ENCODE results near the gene GSK3A. TPM values are rescaled to one million over a fixed set of nuclear protein-coding genes. Genes with fewer than 3 reads are reported as not detected.

The GSK3A gene
- total and polyA plus RNA-seq, 9 of the 15 experiments (the other 6 are each of a cell fraction or from before 2014, with no cell fraction given), result 0.62 to 90.7 (median 33.3) TPM

GRCh38 chr19:42200116-42200715 lies 42.2 kb downstream of the GSK3A start:
- FAIRE-seq (no peak), DNase-seq (ENCODE audit: extremely low read depth in 1 of 4, low spot score in 3 of 4) (no peak), ATAC-seq (no peak)
- POLR2A ChIA-PET, result interaction anchor here (0.6 to 1.7 kb wide), 9 partner anchors 9 to 240 kb away, joined by 3 to 4 read pairs (median 3); partner anchors contain the start of gene ZNF526
- Histone ChIP-seq H3K9me3 (replicated peaks; ENCODE audit: control insufficient read depth, insufficient read depth, low read depth, low read length) (no peaks in the 10 kb centered on the region), H3K79me2 (ENCODE audit: control insufficient read depth, insufficient read depth, low read length) (peaks cover 63% of the 10 kb centered on the region), H3K27me3 (ENCODE audit: control insufficient read depth in 2 of 2, insufficient read depth in 2 of 2, low read length in 2 of 2) (no peaks in the 10 kb centered on the region; a peak in 1 of 5 replicates), H3K4me2 (ENCODE audit: insufficient read depth, low read length) (peak overlapping the region; percentile 85), H3K36me3 (ENCODE audit: control insufficient read depth, insufficient read depth, low read length) (peaks cover 87% of the 10 kb centered on the region), H3K27ac (ENCODE audit: extremely low read depth, low read depth, low read length) (peak overlapping the region; percentile 70), H2AFZ (ENCODE audit: low read depth, low read length) (0 out of 2 replicates have a peak overlapping the region, but pooled peaks have one; percentile 22), H3K9ac (ENCODE audit: insufficient read depth in 1 of 2, low read depth in 2 of 2, low read length in 2 of 2) (peak overlapping the region in 1 of 2 experiments; percentile 88; a peak in 3 of 4 replicates), H4K20me1 (replicated peaks; ENCODE audit: control insufficient read depth, insufficient read depth, low read length) (peaks cover 24% of the 10 kb centered on the region; the same call in 1 of the 2 replicates), H3K4me1 (replicated peaks in 1 of 2; ENCODE audit: control insufficient read depth in 2 of 2, insufficient read depth in 2 of 2, low read length in 2 of 2) (peaks cover 37 to 53% of the 10 kb centered on the region in 2 experiments), H3K4me3 (peak overlapping the region; percentile 4; the same call in 1 of the 2 replicates), H3K9me1 (ENCODE audit: control insufficient read depth, insufficient read depth, low read length) (peaks cover 4% of the 10 kb centered on the region)
- 84% methylated on average over 4 of the region's 5 CpGs for WGBS (ENCODE audit: insufficient coverage, low coverage, missing lambda C conversion rate)
- BruUV-seq (replicated peaks), result no TSS peak
- CTCF ChIA-PET (ENCODE audit: low intra/inter-chr PET ratio), result no interaction called here
- intact Hi-C loops (cut with micrococcal nuclease) (no loop called here), in situ Hi-C loops (cut with MboI) (no loop called here)
- 0 out of 2 replicates have a peak, but pooled peaks have one; percentile 35 for TF ChIP-seq ZNF134 (CRISPR knock-in tag; conservative IDR thresholded peaks at IDR 0.05)
- no peak for TF ChIP-seq ELK1 (CRISPR knock-in tag; IDR thresholded peaks at IDR 0.05)
- TF ChIP-seq ZKSCAN1 (IDR thresholded peaks at IDR 0.05; ENCODE audit: low read depth, low read length), result peak; percentile 91
- TF ChIP-seq PKNOX1 (IDR thresholded peaks at IDR 0.05), result peak; percentile 28; the same call in 1 of the 2 replicates
- TF ChIP-seq CBFA2T3 (IDR thresholded peaks at IDR 0.05), result peak; percentile 61
- TF ChIP-seq TCF3 (CRISPR knock-in tag; IDR thresholded peaks at IDR 0.05), result 0 out of 2 replicates have a peak, but pooled peaks have one; percentile 16
- TF ChIP-seq CC2D1A (IDR thresholded peaks at IDR 0.05), result 0 out of 2 replicates have a peak, but pooled peaks have one; percentile 8
- TF ChIP-seq CBX2 (IDR thresholded peaks at IDR 0.05; ENCODE audit: insufficient read depth, low read length, poor library complexity, severe bottlenecking), result no peak
- TF ChIP-seq THRAP3 (IDR thresholded peaks at IDR 0.05; ENCODE audit: borderline replicate concordance), result 0 out of 2 replicates have a peak, but pooled peaks have one; percentile 25
- peak in 1 of 2 experiments; percentile 58; a peak in 1 of 4 replicates for TF ChIP-seq FOXK2 (conservative IDR thresholded peaks at IDR 0.05 in 1 of 2, IDR thresholded peaks at IDR 0.05 in 1 of 2; ENCODE audit: low read depth in 2 of 2)
- TF ChIP-seq, protein P1, sequence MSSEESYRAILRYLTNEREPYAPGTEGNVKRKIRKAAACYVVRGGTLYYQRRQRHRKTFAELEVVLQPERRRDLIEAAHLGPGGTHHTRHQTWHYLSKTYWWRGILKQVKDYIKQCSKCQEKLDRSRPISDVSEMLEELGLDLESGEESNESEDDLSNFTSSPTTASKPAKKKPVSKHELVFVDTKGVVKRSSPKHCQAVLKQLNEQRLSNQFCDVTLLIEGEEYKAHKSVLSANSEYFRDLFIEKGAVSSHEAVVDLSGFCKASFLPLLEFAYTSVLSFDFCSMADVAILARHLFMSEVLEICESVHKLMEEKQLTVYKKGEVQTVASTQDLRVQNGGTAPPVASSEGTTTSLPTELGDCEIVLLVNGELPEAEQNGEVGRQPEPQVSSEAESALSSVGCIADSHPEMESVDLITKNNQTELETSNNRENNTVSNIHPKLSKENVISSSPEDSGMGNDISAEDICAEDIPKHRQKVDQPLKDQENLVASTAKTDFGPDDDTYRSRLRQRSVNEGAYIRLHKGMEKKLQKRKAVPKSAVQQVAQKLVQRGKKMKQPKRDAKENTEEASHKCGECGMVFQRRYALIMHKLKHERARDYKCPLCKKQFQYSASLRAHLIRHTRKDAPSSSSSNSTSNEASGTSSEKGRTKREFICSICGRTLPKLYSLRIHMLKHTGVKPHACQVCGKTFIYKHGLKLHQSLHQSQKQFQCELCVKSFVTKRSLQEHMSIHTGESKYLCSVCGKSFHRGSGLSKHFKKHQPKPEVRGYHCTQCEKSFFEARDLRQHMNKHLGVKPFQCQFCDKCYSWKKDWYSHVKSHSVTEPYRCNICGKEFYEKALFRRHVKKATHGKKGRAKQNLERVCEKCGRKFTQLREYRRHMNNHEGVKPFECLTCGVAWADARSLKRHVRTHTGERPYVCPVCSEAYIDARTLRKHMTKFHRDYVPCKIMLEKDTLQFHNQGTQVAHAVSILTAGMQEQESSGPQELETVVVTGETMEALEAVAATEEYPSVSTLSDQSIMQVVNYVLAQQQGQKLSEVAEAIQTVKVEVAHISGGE (CRISPR knock-in tag; IDR thresholded peaks at IDR 0.05), result no peak
- peak; percentile 62 for TF ChIP-seq PHF20 (IDR thresholded peaks at IDR 0.05; ENCODE audit: partially characterized antibody)
- TF ChIP-seq TAL1 (IDR thresholded peaks at IDR 0.05), result peak; percentile 24; the same call in 1 of the 2 replicates
- peak; percentile 7; the same call in 1 of the 2 replicates for TF ChIP-seq ZNF316 (IDR thresholded peaks at IDR 0.05)
- 0 out of 2 replicates have a peak, but pooled peaks have one; percentile 43 for TF ChIP-seq DMBX1 (CRISPR knock-in tag; IDR thresholded peaks at IDR 0.05; ENCODE audit: borderline replicate concordance)
